GM08714 (cell line): Measurements from ENCODE around the gene FAH.

Source experiments
- H3K4me3 ChIP-seq: fragments of 200-500 bp; sonication (Bioruptor generic); 2 replicates; pipeline ENCODE4 v1.5.1; 2014; ENCODE audit warnings: mild to moderate bottlenecking, low read length, inconsistent platforms
- ZNF274 ChIP-seq: IDR thresholded peaks from 2 replicates; pipeline ENCODE4 v1.6.1; 2012; ENCODE audit warnings: mild to moderate bottlenecking, low read depth, low read length

The FAH gene

GRCh38 chr15:80159811-80160569, 7.2 kb downstream of the FAH start:
- no peak for TF ChIP-seq ZNF274
- H3K4me3 ChIP-seq = no peak overlapping the region

- no peak overlapping the region for H3K4me3 ChIP-seq
- no peak for TF ChIP-seq ZNF274
Observed at GRCh38 chr15:80160570-80161156, 7.9 kb downstream of the FAH start.

GRCh38 chr15:80161468-80162016, 8.7 kb downstream of the FAH start:
- TF ChIP-seq ZNF274 = no peak
- no peak overlapping the region for H3K4me3 ChIP-seq

GRCh38 chr15:80162059-80162554, 9.3 kb downstream of the FAH start:
- no peak overlapping the region for H3K4me3 ChIP-seq
- no peak for TF ChIP-seq ZNF274

- no peak overlapping the region for H3K4me3 ChIP-seq
- TF ChIP-seq ZNF274 = no peak
Observed at GRCh38 chr15:80163217-80163616, 10.4 kb downstream of the FAH start.

GRCh38 chr15:80163897-80164296, 11.1 kb downstream of the FAH start:
- TF ChIP-seq ZNF274 = no peak

GRCh38 chr15:80167936-80168335, 15.1 kb downstream of the FAH start:
- H3K4me3 ChIP-seq = no peak overlapping the region
- no peak for TF ChIP-seq ZNF274

More at GRCh38 chr15:80163897-80164296, 11.1 kb downstream of the FAH start:
- no peak overlapping the region for H3K4me3 ChIP-seq

- no peak for TF ChIP-seq ZNF274
- no peak overlapping the region for H3K4me3 ChIP-seq
Observed at GRCh38 chr15:80168421-80168820, 15.6 kb downstream of the FAH start.

- no peak overlapping the region for H3K4me3 ChIP-seq
- TF ChIP-seq ZNF274 = no peak
Observed at GRCh38 chr15:80169768-80170357, 17.1 kb downstream of the FAH start.

- no peak overlapping the region for H3K4me3 ChIP-seq
- TF ChIP-seq ZNF274 = no peak
Observed at GRCh38 chr15:80170596-80170995, 17.8 kb downstream of the FAH start.

GRCh38 chr15:80171787-80172186, 19.0 kb downstream of the FAH start:
- TF ChIP-seq ZNF274 = no peak
- no peak overlapping the region for H3K4me3 ChIP-seq

- no peak overlapping the region for H3K4me3 ChIP-seq
- no peak for TF ChIP-seq ZNF274
Observed at GRCh38 chr15:80172401-80172800, 19.6 kb downstream of the FAH start.

- H3K4me3 ChIP-seq = no peak overlapping the region
Observed at GRCh38 chr15:80173022-80173759, 20.4 kb downstream of the FAH start.

More at GRCh38 chr15:80173022-80173759, 20.4 kb downstream of the FAH start:
- TF ChIP-seq ZNF274 = no peak
